ENCODE data around the gene PBX2. TPM values are rescaled to one million over a fixed set of nuclear protein-coding genes. Genes with fewer than 3 reads are reported as not detected.

The PBX2 gene
- total RNA-seq, 1 experiment from 2014 or later = 130 TPM

GRCh38 chr6:32222333-32223230, 32.6 kb upstream of the PBX2 start:
- H3K36me3 Mint-ChIP-seq = no peaks in the 10 kb centered on the region
- POLR2A ChIA-PET = no interaction called here
- H3K4me1 Mint-ChIP-seq = peaks cover 15% of the 10 kb centered on the region
- DNase-seq (ENCODE audit: low spot score) (no peak), ATAC-seq (no peak)
- H3K9me3 Mint-ChIP-seq = no peaks in the 10 kb centered on the region
- no peak overlapping the region for H3K4me3 Mint-ChIP-seq
- no peak overlapping the region for H3K27ac Mint-ChIP-seq
- TF ChIP-seq, protein P1, sequence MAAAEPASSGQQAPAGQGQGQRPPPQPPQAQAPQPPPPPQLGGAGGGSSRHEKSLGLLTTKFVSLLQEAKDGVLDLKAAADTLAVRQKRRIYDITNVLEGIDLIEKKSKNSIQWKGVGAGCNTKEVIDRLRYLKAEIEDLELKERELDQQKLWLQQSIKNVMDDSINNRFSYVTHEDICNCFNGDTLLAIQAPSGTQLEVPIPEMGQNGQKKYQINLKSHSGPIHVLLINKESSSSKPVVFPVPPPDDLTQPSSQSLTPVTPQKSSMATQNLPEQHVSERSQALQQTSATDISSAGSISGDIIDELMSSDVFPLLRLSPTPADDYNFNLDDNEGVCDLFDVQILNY (CRISPR knock-in tag; IDR thresholded peaks at IDR 0.05) = no peak
- TF ChIP-seq HMGA2 (CRISPR knock-in tag; IDR thresholded peaks at IDR 0.05) (no peak), ZBTB43 (CRISPR knock-in tag; IDR thresholded peaks at IDR 0.05) (no peak), SMAD4 (CRISPR knock-in tag; IDR thresholded peaks at IDR 0.05) (no peak), ZNF425 (CRISPR knock-in tag; conservative IDR thresholded peaks at IDR 0.05) (no peak), MLX (CRISPR knock-in tag; IDR thresholded peaks at IDR 0.05) (no peak), ZNF423 (CRISPR knock-in tag; IDR thresholded peaks at IDR 0.05) (no peak), OVOL2 (CRISPR knock-in tag; IDR thresholded peaks at IDR 0.05; ENCODE audit: borderline replicate concordance) (no peak)
- TF ChIP-seq, protein P2, sequence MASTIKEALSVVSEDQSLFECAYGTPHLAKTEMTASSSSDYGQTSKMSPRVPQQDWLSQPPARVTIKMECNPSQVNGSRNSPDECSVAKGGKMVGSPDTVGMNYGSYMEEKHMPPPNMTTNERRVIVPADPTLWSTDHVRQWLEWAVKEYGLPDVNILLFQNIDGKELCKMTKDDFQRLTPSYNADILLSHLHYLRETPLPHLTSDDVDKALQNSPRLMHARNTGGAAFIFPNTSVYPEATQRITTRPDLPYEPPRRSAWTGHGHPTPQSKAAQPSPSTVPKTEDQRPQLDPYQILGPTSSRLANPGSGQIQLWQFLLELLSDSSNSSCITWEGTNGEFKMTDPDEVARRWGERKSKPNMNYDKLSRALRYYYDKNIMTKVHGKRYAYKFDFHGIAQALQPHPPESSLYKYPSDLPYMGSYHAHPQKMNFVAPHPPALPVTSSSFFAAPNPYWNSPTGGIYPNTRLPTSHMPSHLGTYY (CRISPR knock-in tag; IDR thresholded peaks at IDR 0.05) = no peak
- TF ChIP-seq, protein P3, sequence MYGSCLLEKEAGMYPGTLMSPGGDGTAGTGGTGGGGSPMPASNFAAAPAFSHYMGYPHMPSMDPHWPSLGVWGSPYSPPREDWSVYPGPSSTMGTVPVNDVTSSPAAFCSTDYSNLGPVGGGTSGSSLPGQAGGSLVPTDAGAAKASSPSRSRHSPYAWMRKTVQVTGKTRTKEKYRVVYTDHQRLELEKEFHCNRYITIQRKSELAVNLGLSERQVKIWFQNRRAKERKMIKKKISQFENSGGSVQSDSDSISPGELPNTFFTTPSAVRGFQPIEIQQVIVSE (CRISPR knock-in tag; IDR thresholded peaks at IDR 0.05; ENCODE audit: borderline replicate concordance) = no peak
- CTCF ChIA-PET = interaction anchor here (1.1 kb wide), 1 partner anchor 27 kb away, joined by 3 read pairs; no protein-coding TSS in a partner anchor
- H3K27me3 Mint-ChIP-seq (ENCODE audit: low read depth) = peaks cover 2% of the 10 kb centered on the region; the same call in 1 of the 2 replicates

- Mint-ChIP-seq H3K9me3 (no peaks in the 10 kb centered on the region), H3K4me1 (peaks cover 15% of the 10 kb centered on the region), H3K27me3 (ENCODE audit: low read depth) (peaks cover 3% of the 10 kb centered on the region; the same call in 1 of the 2 replicates), H3K4me3 (no peak overlapping the region), H3K36me3 (no peaks in the 10 kb centered on the region), H3K27ac (no peak overlapping the region)
- CTCF ChIA-PET = no interaction called here
- POLR2A ChIA-PET = no interaction called here
- DNase-seq (ENCODE audit: low spot score) = no peak
- no peak for ATAC-seq
- TF ChIP-seq EMX1 (CRISPR knock-in tag; IDR thresholded peaks at IDR 0.05) (no peak), FOXP4 (CRISPR knock-in tag; IDR thresholded peaks at IDR 0.05) (no peak), SMAD3 (CRISPR knock-in tag; IDR thresholded peaks at IDR 0.05; ENCODE audit: borderline replicate concordance) (no peak), ELF4 (CRISPR knock-in tag; IDR thresholded peaks at IDR 0.05; ENCODE audit: low read depth) (no peak), NR3C1 (CRISPR knock-in tag; conservative IDR thresholded peaks at IDR 0.05; ENCODE audit: low read depth) (no peak), ZNF138 (CRISPR knock-in tag; conservative IDR thresholded peaks at IDR 0.05) (no peak), MXD4 (CRISPR knock-in tag; IDR thresholded peaks at IDR 0.05; ENCODE audit: borderline replicate concordance) (no peak), KAT7 (CRISPR knock-in tag; IDR thresholded peaks at IDR 0.05; ENCODE audit: borderline replicate concordance) (no peak), MLX (CRISPR knock-in tag; IDR thresholded peaks at IDR 0.05) (no peak)
- TF ChIP-seq, protein P4, sequence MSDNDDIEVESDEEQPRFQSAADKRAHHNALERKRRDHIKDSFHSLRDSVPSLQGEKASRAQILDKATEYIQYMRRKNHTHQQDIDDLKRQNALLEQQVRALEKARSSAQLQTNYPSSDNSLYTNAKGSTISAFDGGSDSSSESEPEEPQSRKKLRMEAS (CRISPR knock-in tag; IDR thresholded peaks at IDR 0.05) = no peak
- TF ChIP-seq, protein P5, sequence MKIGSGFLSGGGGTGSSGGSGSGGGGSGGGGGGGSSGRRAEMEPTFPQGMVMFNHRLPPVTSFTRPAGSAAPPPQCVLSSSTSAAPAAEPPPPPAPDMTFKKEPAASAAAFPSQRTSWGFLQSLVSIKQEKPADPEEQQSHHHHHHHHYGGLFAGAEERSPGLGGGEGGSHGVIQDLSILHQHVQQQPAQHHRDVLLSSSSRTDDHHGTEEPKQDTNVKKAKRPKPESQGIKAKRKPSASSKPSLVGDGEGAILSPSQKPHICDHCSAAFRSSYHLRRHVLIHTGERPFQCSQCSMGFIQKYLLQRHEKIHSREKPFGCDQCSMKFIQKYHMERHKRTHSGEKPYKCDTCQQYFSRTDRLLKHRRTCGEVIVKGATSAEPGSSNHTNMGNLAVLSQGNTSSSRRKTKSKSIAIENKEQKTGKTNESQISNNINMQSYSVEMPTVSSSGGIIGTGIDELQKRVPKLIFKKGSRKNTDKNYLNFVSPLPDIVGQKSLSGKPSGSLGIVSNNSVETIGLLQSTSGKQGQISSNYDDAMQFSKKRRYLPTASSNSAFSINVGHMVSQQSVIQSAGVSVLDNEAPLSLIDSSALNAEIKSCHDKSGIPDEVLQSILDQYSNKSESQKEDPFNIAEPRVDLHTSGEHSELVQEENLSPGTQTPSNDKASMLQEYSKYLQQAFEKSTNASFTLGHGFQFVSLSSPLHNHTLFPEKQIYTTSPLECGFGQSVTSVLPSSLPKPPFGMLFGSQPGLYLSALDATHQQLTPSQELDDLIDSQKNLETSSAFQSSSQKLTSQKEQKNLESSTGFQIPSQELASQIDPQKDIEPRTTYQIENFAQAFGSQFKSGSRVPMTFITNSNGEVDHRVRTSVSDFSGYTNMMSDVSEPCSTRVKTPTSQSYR (CRISPR knock-in tag; IDR thresholded peaks at IDR 0.05) = no peak
Observed at GRCh38 chr6:32220021-32220420, 30.0 kb upstream of the PBX2 start.
